ENCODE results near the gene MAP3K15.

Gene MAP3K15

GRCh38 chrX:19386679-19387078 is 128.6 kb downstream of the MAP3K15 start:
- Histone ChIP-seq H3K27me3 (ENCODE audit: control insufficient read depth, insufficient read depth, low read length) (no peaks in the 10 kb centered on the region), H3K9ac (ENCODE audit: low read length) (no peak overlapping the region), H3K4me3 (ENCODE audit: low read length) (no peak overlapping the region), H3K36me3 (ENCODE audit: control insufficient read depth, insufficient read depth, low read length) (no peaks in the 10 kb centered on the region), H3K27ac (ENCODE audit: low read depth, low read length) (no peak overlapping the region), H3K4me1 (ENCODE audit: control insufficient read depth, insufficient read depth, low read length) (no peaks in the 10 kb centered on the region)

GRCh38 chrX:19382555-19383145 is 132.7 kb downstream of the MAP3K15 start:
- Histone ChIP-seq H3K27me3 (ENCODE audit: control insufficient read depth, insufficient read depth, low read length) (peaks cover 3% of the 10 kb centered on the region), H3K4me3 (ENCODE audit: low read length) (no peak overlapping the region), H3K4me1 (ENCODE audit: control insufficient read depth, insufficient read depth, low read length) (no peaks in the 10 kb centered on the region), H3K27ac (ENCODE audit: low read depth, low read length) (no peak overlapping the region), H3K9ac (ENCODE audit: low read length) (no peak overlapping the region), H3K36me3 (ENCODE audit: control insufficient read depth, insufficient read depth, low read length) (no peaks in the 10 kb centered on the region)

- Histone ChIP-seq H3K27ac (ENCODE audit: low read depth, low read length) (no peak overlapping the region), H3K9ac (ENCODE audit: low read length) (no peak overlapping the region), H3K4me1 (ENCODE audit: control insufficient read depth, insufficient read depth, low read length) (no peaks in the 10 kb centered on the region), H3K36me3 (ENCODE audit: control insufficient read depth, insufficient read depth, low read length) (no peaks in the 10 kb centered on the region), H3K27me3 (ENCODE audit: control insufficient read depth, insufficient read depth, low read length) (peaks cover 3% of the 10 kb centered on the region), H3K4me3 (ENCODE audit: low read length) (no peak overlapping the region)
Measured at GRCh38 chrX:19381326-19381725, 134.0 kb downstream of the MAP3K15 start.

GRCh38 chrX:19377799-19378198 is 137.5 kb downstream of the MAP3K15 start:
- H3K27ac ChIP-seq (ENCODE audit: low read depth, low read length), result no peak overlapping the region
- no peaks in the 10 kb centered on the region for H3K4me1 ChIP-seq (ENCODE audit: control insufficient read depth, insufficient read depth, low read length)
- no peak overlapping the region for H3K9ac ChIP-seq (ENCODE audit: low read length)
- peaks cover 3% of the 10 kb centered on the region for H3K27me3 ChIP-seq (ENCODE audit: control insufficient read depth, insufficient read depth, low read length)
- H3K4me3 ChIP-seq (ENCODE audit: low read length), result no peak overlapping the region
- no peaks in the 10 kb centered on the region for H3K36me3 ChIP-seq (ENCODE audit: control insufficient read depth, insufficient read depth, low read length)

- Histone ChIP-seq H3K27me3 (ENCODE audit: control insufficient read depth, insufficient read depth, low read length) (no peaks in the 10 kb centered on the region), H3K9ac (ENCODE audit: low read length) (no peak overlapping the region)
Measured at GRCh38 chrX:19375546-19375945, 139.8 kb downstream of the MAP3K15 start.

GRCh38 chrX:19373351-19373891 is 141.9 kb downstream of the MAP3K15 start:
- H3K36me3 ChIP-seq (ENCODE audit: control insufficient read depth, insufficient read depth, low read length), result no peaks in the 10 kb centered on the region
- H3K27me3 ChIP-seq (ENCODE audit: control insufficient read depth, insufficient read depth, low read length), result no peaks in the 10 kb centered on the region
- H3K9ac ChIP-seq (ENCODE audit: low read length), result no peak overlapping the region
- H3K4me3 ChIP-seq (ENCODE audit: low read length), result peak overlapping the region; percentile 21
- H3K27ac ChIP-seq (ENCODE audit: low read depth, low read length), result no peak overlapping the region
- H3K4me1 ChIP-seq (ENCODE audit: control insufficient read depth, insufficient read depth, low read length), result no peaks in the 10 kb centered on the region

More at GRCh38 chrX:19375546-19375945, 139.8 kb downstream of the MAP3K15 start:
- H3K4me3 ChIP-seq (ENCODE audit: low read length), result no peak overlapping the region
- no peak overlapping the region for H3K27ac ChIP-seq (ENCODE audit: low read depth, low read length)
- H3K4me1 ChIP-seq (ENCODE audit: control insufficient read depth, insufficient read depth, low read length), result no peaks in the 10 kb centered on the region
- H3K36me3 ChIP-seq (ENCODE audit: control insufficient read depth, insufficient read depth, low read length), result no peaks in the 10 kb centered on the region

- Histone ChIP-seq H3K9ac (ENCODE audit: low read length) (no peak overlapping the region), H3K4me3 (ENCODE audit: low read length) (peak overlapping the region; percentile 72), H3K27me3 (ENCODE audit: control insufficient read depth, insufficient read depth, low read length) (no peaks in the 10 kb centered on the region), H3K4me1 (ENCODE audit: control insufficient read depth, insufficient read depth, low read length) (no peaks in the 10 kb centered on the region), H3K27ac (ENCODE audit: low read depth, low read length) (no peak overlapping the region), H3K36me3 (ENCODE audit: control insufficient read depth, insufficient read depth, low read length) (no peaks in the 10 kb centered on the region)
Measured at GRCh38 chrX:19372547-19373331, 142.6 kb downstream of the MAP3K15 start.

GRCh38 chrX:19372170-19372546 is 143.2 kb downstream of the MAP3K15 start:
- Histone ChIP-seq H3K36me3 (ENCODE audit: control insufficient read depth, insufficient read depth, low read length) (no peaks in the 10 kb centered on the region), H3K9ac (ENCODE audit: low read length) (no peak overlapping the region), H3K4me3 (ENCODE audit: low read length) (peak overlapping the region; percentile 72), H3K4me1 (ENCODE audit: control insufficient read depth, insufficient read depth, low read length) (no peaks in the 10 kb centered on the region), H3K27me3 (ENCODE audit: control insufficient read depth, insufficient read depth, low read length) (no peaks in the 10 kb centered on the region), H3K27ac (ENCODE audit: low read depth, low read length) (no peak overlapping the region)

- H3K27me3 ChIP-seq (ENCODE audit: control insufficient read depth, insufficient read depth, low read length), result no peaks in the 10 kb centered on the region
- no peak overlapping the region for H3K4me3 ChIP-seq (ENCODE audit: low read length)
- no peak overlapping the region for H3K9ac ChIP-seq (ENCODE audit: low read length)
- no peaks in the 10 kb centered on the region for H3K36me3 ChIP-seq (ENCODE audit: control insufficient read depth, insufficient read depth, low read length)
- H3K27ac ChIP-seq (ENCODE audit: low read depth, low read length), result no peak overlapping the region
- no peaks in the 10 kb centered on the region for H3K4me1 ChIP-seq (ENCODE audit: control insufficient read depth, insufficient read depth, low read length)
Measured at GRCh38 chrX:19370061-19370460, 145.2 kb downstream of the MAP3K15 start.

- Histone ChIP-seq H3K9ac (ENCODE audit: low read length) (no peak overlapping the region), H3K36me3 (ENCODE audit: control insufficient read depth, insufficient read depth, low read length) (no peaks in the 10 kb centered on the region), H3K4me1 (ENCODE audit: control insufficient read depth, insufficient read depth, low read length) (no peaks in the 10 kb centered on the region), H3K27ac (ENCODE audit: low read depth, low read length) (no peak overlapping the region), H3K4me3 (ENCODE audit: low read length) (no peak overlapping the region), H3K27me3 (ENCODE audit: control insufficient read depth, insufficient read depth, low read length) (no peaks in the 10 kb centered on the region)
Measured at GRCh38 chrX:19368576-19368975, 146.7 kb downstream of the MAP3K15 start.

- H3K27ac ChIP-seq (ENCODE audit: low read depth, low read length), result no peak overlapping the region
- no peak overlapping the region for H3K4me3 ChIP-seq (ENCODE audit: low read length)
- H3K27me3 ChIP-seq (ENCODE audit: control insufficient read depth, insufficient read depth, low read length), result no peaks in the 10 kb centered on the region
- H3K9ac ChIP-seq (ENCODE audit: low read length), result no peak overlapping the region
- H3K36me3 ChIP-seq (ENCODE audit: control insufficient read depth, insufficient read depth, low read length), result no peaks in the 10 kb centered on the region
- H3K4me1 ChIP-seq (ENCODE audit: control insufficient read depth, insufficient read depth, low read length), result no peaks in the 10 kb centered on the region
Measured at GRCh38 chrX:19361701-19362100, 153.6 kb downstream of the MAP3K15 start.

- no peaks in the 10 kb centered on the region for H3K36me3 ChIP-seq (ENCODE audit: control insufficient read depth, insufficient read depth, low read length)
- H3K4me1 ChIP-seq (ENCODE audit: control insufficient read depth, insufficient read depth, low read length), result no peaks in the 10 kb centered on the region
- no peak overlapping the region for H3K9ac ChIP-seq (ENCODE audit: low read length)
- no peaks in the 10 kb centered on the region for H3K27me3 ChIP-seq (ENCODE audit: control insufficient read depth, insufficient read depth, low read length)
- H3K4me3 ChIP-seq (ENCODE audit: low read length), result no peak overlapping the region
- no peak overlapping the region for H3K27ac ChIP-seq (ENCODE audit: low read depth, low read length)
Measured at GRCh38 chrX:19360903-19361302, 154.4 kb downstream of the MAP3K15 start.

GRCh38 chrX:19358521-19358920 is 156.8 kb downstream of the MAP3K15 start:
- no peak overlapping the region for H3K27ac ChIP-seq (ENCODE audit: low read depth, low read length)
- no peak overlapping the region for H3K9ac ChIP-seq (ENCODE audit: low read length)
- peaks cover 3% of the 10 kb centered on the region for H3K36me3 ChIP-seq (ENCODE audit: control insufficient read depth, insufficient read depth, low read length)
- H3K27me3 ChIP-seq (ENCODE audit: control insufficient read depth, insufficient read depth, low read length), result no peaks in the 10 kb centered on the region
- no peaks in the 10 kb centered on the region for H3K4me1 ChIP-seq (ENCODE audit: control insufficient read depth, insufficient read depth, low read length)
- H3K4me3 ChIP-seq (ENCODE audit: low read length), result no peak overlapping the region
